Heart right ventricle (tissue), 16 donors: ENCODE measurements around the gene IGFLR1. TPM values are rescaled to one million over a fixed set of nuclear protein-coding genes. Genes with fewer than 3 reads are reported as not detected.

Experiments
- ATAC-seq, 8 donors: fragments of 200-7000 bp; cut with Tn5 transposase; one replicate each; pipeline ENCODE4 v1.9.1; 2020; ENCODE audit warnings: mild to moderate bottlenecking in 8 of 8, moderate library complexity in 8 of 8, moderate number of reproducible peaks in 1 of 8
- DNase-seq, 2 donors: peaks; one replicate each; pipeline ENCODE4 v3.0.0-alpha.2; 2020
- H3K27ac ChIP-seq, 10 donors: fragments of 200-600 bp; sonication (generic) in 2 of 10; one replicate each; pipeline versions ENCODE4 v1.5.0 to v1.8.0; 2020 to 2022; ENCODE audit warnings: mild to moderate bottlenecking in 3 of 10
- H3K27me3 ChIP-seq, 7 donors: fragments of 200-600 bp; one replicate each; pipeline ENCODE4 v1.8.0; 2021 to 2022; ENCODE audit warnings: mild to moderate bottlenecking in 2 of 7
- H3K36me3 ChIP-seq, 9 donors: fragments of 200-600 bp; sonication (generic) in 1 of 9; one replicate each; pipeline versions ENCODE4 v1.5.0 to v1.8.0; 2020 to 2022; ENCODE audit warnings: mild to moderate bottlenecking in 2 of 9
- H3K4me1 ChIP-seq, 9 donors: fragments of 200-600 bp; sonication (generic) in 1 of 9; one replicate each; pipeline versions ENCODE4 v1.5.0 to v1.8.0; 2020 to 2022; ENCODE audit warnings: mild to moderate bottlenecking in 4 of 9
- H3K4me3 ChIP-seq, 10 donors: fragments of 200-600 bp; sonication (generic) in 2 of 10; one replicate each; pipeline versions ENCODE4 v1.5.0 to v1.8.0; 2020 to 2022; ENCODE audit warnings: mild to moderate bottlenecking in 7 of 10, moderate library complexity in 2 of 10
- H3K9me3 ChIP-seq, 11 donors: fragments of 200-600 bp in 10 of 11; sonication (generic) in 2 of 11; one replicate each; pipeline versions ENCODE4 v1.5.0 to v1.8.0; 2013 to 2022; ENCODE audit warnings: mild to moderate bottlenecking in 2 of 11, control low read depth in 1 of 11, moderate library complexity in 1 of 11
- WGBS, 2 donors: extraction: QIAGEN DNeasy Blood & Tissue Kit; methylation state at CpG; one replicate each; pipeline ENCODE4 v1.1.7; 2013; ENCODE audit warnings: inconsistent platforms in 1 of 2; 5-methylcytosine and 5-hydroxymethylcytosine counted together
- intact Hi-C, 10 donors: fragments of 100-400 bp; cut with DNase I; formaldehyde crosslinking; loops; one replicate each; pipeline versions ENCODE4 v1.11.1 to v1.14.2; 2022
- polyA plus RNA-seq, 2 donors: library from polyadenylated mRNA; stranded (reverse); fragments of 200-250 nt; gene quantifications; one replicate each; pipeline ENCODE4 v1.2.3, GENCODE V29; 2013
- total RNA-seq, 10 donors: library from RNA; stranded (reverse); fragmentation: NEBNext Ultra II Directional in 3 of 10; extraction: Animal tissue kit (Norgen Biotek cat#: 25700) in 3 of 10; gene quantifications; one replicate each; pipeline versions ENCODE4 v1.2.1 to v1.2.4, GENCODE V29; 2021 to 2023
- TF ChIP-seq, protein P1 (sequence below), 9 donors: fragments of 200-600 bp; sonication (generic) in 2 of 9; IDR thresholded peaks; one replicate each; pipeline versions ENCODE4 v1.5.0 to v1.8.0; 2021 to 2022; ENCODE audit warnings: antibody characterized with exemption in 9 of 9, mild to moderate bottlenecking in 5 of 9, moderate library complexity in 1 of 9
- donor health status: Arrhythmogenic right ventricular cardiomyopathy.
- donor health status: ischemic (EF 13 %, LVEDD 7.1; RV severe dilation, severe dysfunction).
- donor health status: healthy with polysubstance abuse.
- donor health status: DM: no; HTN: yes; CAD: no.
- donor health status: DM: no; HTN: no; CAD: no.
- donor health status: ischemic (EF 25% LVEDD 6.9; RV normal size, moderate dysfunction).
- donor health status: ischemic (EF 25% LVEDD 5.7; RV mildly dilated, moderate dysfunction).
- donor health status: healthy.
- donor health status: DM: yes; HTN: yes; CAD: no.
- donor health status: Ischemic cardiomyopathy.
- donor health status: ischemic (EF 35%, LVEDD 5.7; RV mildly dilated, moderate dysfunction).
- donor health status: nonischemic (EF 11% LVEDD 7.7; RV severe dilation, severe dysfunction).
- donor health status: DM: yes; HTN: yes; CAD: no.
- donor health status: PGD.
- donor health status: ischemic (EF 29% LVEDD 5.4; RV normal size, mild dysfunction).
- donor health status: nonischemic (EF 23%, LVEDD 6.1; RV moderate dilation, normal function).

The IGFLR1 gene
- total and polyA plus RNA-seq, 12 donors: 1.1 to 17.1 (median 2.5) TPM

DNA sequence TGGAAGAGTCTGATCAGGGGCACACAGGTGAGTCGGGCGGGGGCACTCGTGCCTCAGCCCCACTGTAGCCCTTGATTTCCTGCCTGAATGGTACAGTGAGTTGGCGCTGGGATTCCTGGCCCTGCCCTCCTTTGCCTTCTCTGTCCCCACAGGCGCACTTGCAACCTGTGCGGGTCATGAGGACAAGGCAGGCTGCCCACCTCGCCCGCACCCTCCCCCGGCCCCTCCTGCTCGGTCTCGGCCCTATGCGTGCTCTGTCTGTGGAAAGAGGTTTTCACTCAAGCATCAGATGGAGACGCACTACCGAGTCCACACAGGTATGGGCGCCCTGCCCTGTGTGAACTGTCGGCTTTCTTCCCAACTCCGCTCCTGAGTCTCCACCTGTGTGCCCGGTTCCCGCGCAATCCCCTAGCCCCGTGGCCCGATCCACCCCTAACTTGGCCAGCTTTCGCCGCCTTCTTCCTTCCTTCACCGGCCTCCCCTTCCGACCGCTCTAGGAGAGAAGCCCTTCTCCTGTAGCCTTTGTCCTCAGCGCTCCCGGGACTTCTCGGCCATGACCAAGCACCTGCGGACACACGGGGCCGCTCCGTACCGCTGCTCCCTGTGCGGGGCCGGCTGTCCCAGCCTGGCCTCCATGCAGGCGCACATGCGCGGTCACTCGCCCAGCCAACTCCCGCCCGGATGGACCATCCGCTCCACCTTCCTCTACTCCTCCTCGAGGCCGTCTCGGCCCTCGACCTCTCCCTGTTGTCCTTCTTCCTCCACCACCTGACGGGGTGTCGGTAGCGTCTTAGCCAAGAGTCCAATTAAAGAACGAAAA is 26.1 kb downstream of the IGFLR1 start:
- ATAC-seq (peak; percentile 20 to 71 (median 62)), DNase-seq (peak; percentile 67 to 74)
- H3K4me1 ChIP-seq: peaks cover 6 to 34% (median 27%) of the 10 kb centered on the region in 9 donors
- 3% methylated on average over 52 of the region's 52 CpGs for WGBS, 2 donors
- H3K27me3 ChIP-seq: no peaks in the 10 kb centered on the region
- TF ChIP-seq, protein P1, sequence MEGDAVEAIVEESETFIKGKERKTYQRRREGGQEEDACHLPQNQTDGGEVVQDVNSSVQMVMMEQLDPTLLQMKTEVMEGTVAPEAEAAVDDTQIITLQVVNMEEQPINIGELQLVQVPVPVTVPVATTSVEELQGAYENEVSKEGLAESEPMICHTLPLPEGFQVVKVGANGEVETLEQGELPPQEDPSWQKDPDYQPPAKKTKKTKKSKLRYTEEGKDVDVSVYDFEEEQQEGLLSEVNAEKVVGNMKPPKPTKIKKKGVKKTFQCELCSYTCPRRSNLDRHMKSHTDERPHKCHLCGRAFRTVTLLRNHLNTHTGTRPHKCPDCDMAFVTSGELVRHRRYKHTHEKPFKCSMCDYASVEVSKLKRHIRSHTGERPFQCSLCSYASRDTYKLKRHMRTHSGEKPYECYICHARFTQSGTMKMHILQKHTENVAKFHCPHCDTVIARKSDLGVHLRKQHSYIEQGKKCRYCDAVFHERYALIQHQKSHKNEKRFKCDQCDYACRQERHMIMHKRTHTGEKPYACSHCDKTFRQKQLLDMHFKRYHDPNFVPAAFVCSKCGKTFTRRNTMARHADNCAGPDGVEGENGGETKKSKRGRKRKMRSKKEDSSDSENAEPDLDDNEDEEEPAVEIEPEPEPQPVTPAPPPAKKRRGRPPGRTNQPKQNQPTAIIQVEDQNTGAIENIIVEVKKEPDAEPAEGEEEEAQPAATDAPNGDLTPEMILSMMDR (IDR thresholded peaks at IDR 0.05): no peak
- peaks cover 0 to 18% (median 0%) of the 10 kb centered on the region in 9 donors for H3K36me3 ChIP-seq
- intact Hi-C loops: loop anchor here in 9 of 10 donors (1.0 to 10.0 kb wide), 13 partner anchors 14 to 204 kb away; partner anchors contain the start of genes TMEM147 (in 5 of the 9), DMKN (in 1 of the 9), PSENEN (in 1 of the 9) and U2AF1L4 (in 1 of the 9)
- no peaks in the 10 kb centered on the region for H3K9me3 ChIP-seq
- H3K27ac ChIP-seq: peak overlapping the region; percentile 78 to 97 (median 92)
- H3K4me3 ChIP-seq: peak overlapping the region; percentile 36 to 98 (median 82)

DNA sequence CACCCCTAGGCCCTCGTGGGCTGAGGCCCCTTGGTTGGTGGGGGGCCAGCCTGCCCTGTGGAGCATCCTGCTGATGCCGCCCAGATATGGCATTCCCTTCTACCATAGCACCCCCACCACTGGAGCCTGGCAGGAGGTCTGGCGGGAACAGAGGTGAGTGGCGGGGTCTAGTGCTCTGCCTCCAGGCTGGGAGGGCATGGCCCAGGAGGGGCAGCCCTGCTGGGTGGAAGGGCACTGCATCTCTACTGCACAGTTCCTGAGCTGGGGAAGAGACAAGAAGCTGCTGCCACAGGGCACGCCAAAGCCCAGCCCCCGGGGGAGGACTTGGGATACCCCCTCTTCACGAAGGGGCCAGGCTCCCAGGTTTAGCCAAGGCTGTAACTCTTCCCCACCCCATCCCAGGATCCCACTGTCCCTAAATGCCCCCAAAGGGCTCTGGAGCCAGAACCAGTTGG is 26.9 kb downstream of the IGFLR1 start:
- 82 to 84% methylated on average over 7 of the region's 7 CpGs for WGBS, 2 donors
- TF ChIP-seq, protein P1 (IDR thresholded peaks at IDR 0.05): no peak
- Histone ChIP-seq H3K4me3 (peak overlapping the region in 3 of 10 donors; percentile 75 to 98 (median 96)), H3K36me3 (peaks cover 0 to 10% (median 0%) of the 10 kb centered on the region in 9 donors), H3K27ac (peak overlapping the region in 5 of 10 donors; percentile 78 to 95 (median 92)), H3K27me3 (no peaks in the 10 kb centered on the region), H3K9me3 (no peaks in the 10 kb centered on the region), H3K4me1 (peaks cover 6 to 34% (median 27%) of the 10 kb centered on the region in 9 donors)
- ATAC-seq (no peak), DNase-seq (no peak)
- intact Hi-C loops: loop anchor here in 7 of 10 donors (1.0 to 10.0 kb wide), 7 partner anchors 21 to 203 kb away; partner anchors contain the start of genes TMEM147 (in 4 of the 7) and DMKN (in 1 of the 7)

DNA sequence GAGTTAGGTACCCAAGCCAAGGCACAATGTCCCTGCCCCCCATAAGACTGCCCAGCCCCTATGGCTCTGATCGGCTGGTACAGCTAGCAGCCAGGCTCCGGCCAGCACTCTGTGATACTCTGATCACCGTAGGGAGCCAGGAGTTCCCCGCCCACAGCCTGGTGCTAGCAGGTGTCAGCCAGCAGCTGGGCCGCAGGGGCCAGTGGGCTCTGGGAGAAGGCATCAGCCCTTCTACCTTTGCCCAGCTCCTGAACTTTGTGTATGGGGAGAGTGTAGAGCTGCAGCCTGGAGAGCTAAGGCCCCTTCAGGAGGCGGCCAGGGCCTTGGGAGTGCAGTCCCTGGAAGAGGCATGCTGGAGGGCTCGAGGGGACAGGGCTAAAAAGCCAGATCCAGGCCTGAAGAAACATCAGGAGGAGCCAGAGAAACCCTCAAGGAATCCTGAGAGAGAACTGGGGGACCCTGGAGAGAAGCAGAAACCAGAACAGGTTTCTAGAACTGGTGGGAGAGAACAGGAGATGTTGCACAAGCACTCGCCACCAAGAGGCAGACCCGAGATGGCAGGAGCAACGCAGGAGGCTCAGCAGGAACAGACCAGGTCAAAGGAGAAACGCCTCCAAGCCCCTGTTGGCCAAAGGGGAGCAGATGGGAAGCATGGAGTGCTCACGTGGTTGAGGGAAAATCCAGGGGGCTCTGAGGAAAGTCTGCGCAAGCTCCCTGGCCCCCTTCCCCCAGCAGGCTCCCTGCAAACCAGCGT is 27.5 kb downstream of the IGFLR1 start:
- H3K36me3 ChIP-seq: peaks cover 0 to 4% (median 0%) of the 10 kb centered on the region in 9 donors
- no peak overlapping the region for H3K4me3 ChIP-seq
- peak overlapping the region in 1 of 10 donors; percentile 40 for H3K27ac ChIP-seq
- 77 to 81% methylated on average over 14 of the region's 14 CpGs for WGBS, 2 donors
- H3K9me3 ChIP-seq: no peaks in the 10 kb centered on the region
- intact Hi-C loops: loop anchor here in 7 of 10 donors (1.0 to 10.0 kb wide), 7 partner anchors 20 to 202 kb away; partner anchors contain the start of genes TMEM147 (in 4 of the 7) and DMKN (in 1 of the 7)
- DNase-seq (no peak), ATAC-seq (no peak)
- TF ChIP-seq, protein P1 (IDR thresholded peaks at IDR 0.05): no peak
- H3K4me1 ChIP-seq: peaks cover 6 to 30% (median 24%) of the 10 kb centered on the region in 9 donors
- no peaks in the 10 kb centered on the region for H3K27me3 ChIP-seq
